Prostate gland (tissue), 2 donors: ENCODE results near the gene CFTR.

Experiments
- POLR2A ChIP-seq: fragments of 450-650 bp; IDR thresholded peaks from one replicate; pipeline ENCODE4 v1.6.1; 2016; ENCODE audit warnings: antibody characterized with exemption, mild to moderate bottlenecking
- TF ChIP-seq, protein P1 (sequence below), 4 experiments: fragments of 200-600 bp in 2 of 4; fragments of 450-650 bp in 2 of 4; sonication (generic) in 2 of 4; IDR thresholded peaks; 1 replicate in 3 of 4; 2 replicates in 1 of 4; pipeline ENCODE4 v1.5.1; 2016 to 2019; ENCODE audit warnings: antibody characterized with exemption in 4 of 4, mild to moderate bottlenecking in 2 of 4, moderate library complexity in 2 of 4

DNA sequence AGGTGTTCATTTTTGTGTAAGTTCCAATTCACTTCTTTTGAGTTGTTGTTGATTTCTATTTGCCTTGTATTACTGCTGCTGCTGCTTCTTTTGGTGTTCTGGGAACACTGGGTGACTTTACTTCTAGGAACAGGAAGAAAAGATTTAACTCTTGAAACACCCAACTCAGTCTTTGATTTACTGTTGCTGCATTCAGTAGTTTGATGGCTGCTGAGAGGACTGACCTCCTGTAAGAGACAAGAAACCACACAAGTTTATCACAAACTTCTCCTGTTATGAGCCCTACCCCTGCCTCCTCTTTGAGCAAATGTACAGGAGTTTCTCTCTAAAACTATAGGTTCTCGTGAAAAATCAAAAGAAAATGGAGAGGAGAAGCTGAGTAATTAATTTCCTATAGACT lies 231.7 kb downstream of the CFTR start:
- TF ChIP-seq, protein P1, sequence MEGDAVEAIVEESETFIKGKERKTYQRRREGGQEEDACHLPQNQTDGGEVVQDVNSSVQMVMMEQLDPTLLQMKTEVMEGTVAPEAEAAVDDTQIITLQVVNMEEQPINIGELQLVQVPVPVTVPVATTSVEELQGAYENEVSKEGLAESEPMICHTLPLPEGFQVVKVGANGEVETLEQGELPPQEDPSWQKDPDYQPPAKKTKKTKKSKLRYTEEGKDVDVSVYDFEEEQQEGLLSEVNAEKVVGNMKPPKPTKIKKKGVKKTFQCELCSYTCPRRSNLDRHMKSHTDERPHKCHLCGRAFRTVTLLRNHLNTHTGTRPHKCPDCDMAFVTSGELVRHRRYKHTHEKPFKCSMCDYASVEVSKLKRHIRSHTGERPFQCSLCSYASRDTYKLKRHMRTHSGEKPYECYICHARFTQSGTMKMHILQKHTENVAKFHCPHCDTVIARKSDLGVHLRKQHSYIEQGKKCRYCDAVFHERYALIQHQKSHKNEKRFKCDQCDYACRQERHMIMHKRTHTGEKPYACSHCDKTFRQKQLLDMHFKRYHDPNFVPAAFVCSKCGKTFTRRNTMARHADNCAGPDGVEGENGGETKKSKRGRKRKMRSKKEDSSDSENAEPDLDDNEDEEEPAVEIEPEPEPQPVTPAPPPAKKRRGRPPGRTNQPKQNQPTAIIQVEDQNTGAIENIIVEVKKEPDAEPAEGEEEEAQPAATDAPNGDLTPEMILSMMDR (IDR thresholded peaks at IDR 0.05) = no peak
- no peak for TF ChIP-seq POLR2A
